CD14-positive monocyte (primary cell): ENCODE results near the gene NEK4. TPM values are rescaled to one million over a fixed set of nuclear protein-coding genes. Genes with fewer than 3 reads are reported as not detected.

ENCODE experiments used
- DNase-seq, 3 donors: peaks; one replicate each; pipeline ENCODE4 v3.0.0-alpha.2; 2011 to 2022
- H2AFZ ChIP-seq: 2 replicates; pipeline ENCODE4 v1.6.0; 2012; ENCODE audit warnings: mild to moderate bottlenecking, low read depth, low read length, inconsistent platforms; ENCODE audit not compliant: insufficient read depth, poor library complexity, severe bottlenecking
- H3K27ac ChIP-seq, 2 donors: 1 replicate in 1 of 2; 2 replicates in 1 of 2; pipeline ENCODE4 v1.5.1; 2012 to 2013; ENCODE audit warnings: low read length in 2 of 2, control low read depth in 1 of 2, inconsistent platforms in 1 of 2, low read depth in 1 of 2, mild to moderate bottlenecking in 1 of 2
- H3K27me3 ChIP-seq, 2 donors: one replicate each; pipeline versions ENCODE4 v1.6.0 to v1.6.1; 2011 to 2013; ENCODE audit warnings: low read length in 2 of 2; ENCODE audit not compliant: control insufficient read depth in 2 of 2, insufficient read depth in 2 of 2
- H3K36me3 ChIP-seq, 2 donors: replicated peaks in 1 of 2; 1 replicate in 1 of 2; 2 replicates in 1 of 2; pipeline versions ENCODE4 v1.5.1 to v1.6.1; 2012 to 2013; ENCODE audit warnings: low read length in 2 of 2, control low read depth in 1 of 2, inconsistent platforms in 1 of 2, mild to moderate bottlenecking in 1 of 2; ENCODE audit not compliant: insufficient read depth in 2 of 2, control insufficient read depth in 1 of 2
- H3K4me1 ChIP-seq, 2 donors: 1 replicate in 1 of 2; 2 replicates in 1 of 2; pipeline versions ENCODE4 v1.5.1 to v1.6.1; 2012 to 2013; ENCODE audit warnings: low read length in 2 of 2, control low read depth in 1 of 2, inconsistent platforms in 1 of 2, mild to moderate bottlenecking in 1 of 2, moderate library complexity in 1 of 2; ENCODE audit not compliant: insufficient read depth in 2 of 2, control insufficient read depth in 1 of 2
- H3K4me2 ChIP-seq: replicated peaks from 2 replicates; pipeline ENCODE3; 2012; ENCODE audit warnings: low read length, moderate library complexity, mild to moderate bottlenecking; ENCODE audit not compliant: poor library complexity, severe bottlenecking; ENCODE audit errors: extremely low read depth
- H3K4me3 ChIP-seq, 3 experiments: fragments of 200-600 bp in 1 of 3; sonication (generic) in 1 of 3; replicated peaks in 1 of 3; 1 replicate in 2 of 3; 2 replicates in 1 of 3; pipeline ENCODE4 v1.5.1; 2011 to 2013; ENCODE audit warnings: low read length in 3 of 3, mild to moderate bottlenecking in 3 of 3, control low read depth in 2 of 3, low read depth in 2 of 3, inconsistent platforms in 1 of 3, moderate library complexity in 1 of 3
- H3K79me2 ChIP-seq: 2 replicates; pipeline ENCODE4 v1.6.0; 2012; ENCODE audit warnings: mild to moderate bottlenecking, control low read depth, inconsistent platforms, low read length, moderate library complexity; ENCODE audit not compliant: insufficient read depth
- H3K9ac ChIP-seq: 2 replicates; pipeline ENCODE4 v1.6.0; 2017; ENCODE audit warnings: low read length, mild to moderate bottlenecking; ENCODE audit not compliant: insufficient read depth, poor library complexity, severe bottlenecking
- H3K9me3 ChIP-seq, 2 donors: replicated peaks in 1 of 2; 1 replicate in 1 of 2; 2 replicates in 1 of 2; pipeline versions ENCODE4 v1.5.1 to v1.6.1; 2012 to 2013; ENCODE audit warnings: low read length in 2 of 2, control low read depth in 1 of 2; ENCODE audit not compliant: control insufficient read depth in 1 of 2, insufficient read depth in 1 of 2
- H4K20me1 ChIP-seq: 2 replicates; pipeline ENCODE4 v1.6.0; 2012; ENCODE audit warnings: mild to moderate bottlenecking, low read length, control low read depth, moderate library complexity; ENCODE audit not compliant: insufficient read depth
- H3K27ac Mint-ChIP-seq, 7 donors: one replicate each; pipeline ENCODE4 v1.8.0; 2020; ENCODE audit warnings: mild to moderate bottlenecking in 7 of 7, mixed read lengths in 7 of 7, moderate library complexity in 6 of 7, inconsistent platforms in 2 of 7
- H3K27me3 Mint-ChIP-seq, 3 donors: one replicate each; pipeline ENCODE4 v1.8.0; 2021 to 2022; ENCODE audit warnings: low read depth in 3 of 3, mild to moderate bottlenecking in 3 of 3, mixed read lengths in 3 of 3, moderate library complexity in 3 of 3, inconsistent platforms in 1 of 3
- H3K36me3 Mint-ChIP-seq, 2 donors: one replicate each; pipeline ENCODE4 v1.8.0; 2020; ENCODE audit warnings: mixed read lengths in 2 of 2, inconsistent platforms in 1 of 2, mild to moderate bottlenecking in 1 of 2
- H3K4me1 Mint-ChIP-seq: one replicate; pipeline ENCODE4 v1.8.0; 2020; ENCODE audit warnings: mild to moderate bottlenecking, mixed read lengths
- H3K4me3 Mint-ChIP-seq, 2 donors: one replicate each; pipeline ENCODE4 v1.8.0; 2020; ENCODE audit warnings: mild to moderate bottlenecking in 2 of 2, mixed read lengths in 2 of 2, moderate library complexity in 1 of 2
- H3K9me3 Mint-ChIP-seq, 7 donors: one replicate each; pipeline ENCODE4 v1.8.0; 2020 to 2022; ENCODE audit warnings: mixed read lengths in 7 of 7, mild to moderate bottlenecking in 6 of 7, moderate library complexity in 6 of 7, inconsistent platforms in 2 of 7
- CTCF ChIP-seq: fragments of 200-600 bp; IDR thresholded peaks from one replicate; pipeline ENCODE4 v1.8.0; 2022; ENCODE audit warnings: antibody characterized with exemption, mild to moderate bottlenecking
- WGBS: methylation state at CpG from one replicate; pipeline ENCODE4 v1.1.5; 2013; ENCODE audit warnings: missing lambda C conversion rate; ENCODE audit not compliant: insufficient coverage; 5-methylcytosine and 5-hydroxymethylcytosine counted together
- intact Hi-C, 2 donors: fragments of 100-400 bp; cut with micrococcal nuclease; formaldehyde crosslinking; loops; one replicate each; pipeline versions ENCODE4 v1.15.0 to v1.15.1; 2023
- polyA plus RNA-seq, 3 donors: library from polyadenylated mRNA; depleted of rRNA in 1 of 3; unstranded in 2 of 3; stranded (reverse) in 1 of 3; fragments of 300-500 nt in 2 of 3; fragments of >200 nt in 1 of 3; fragmentation: Illumina TruSeq in 2 of 3; gene quantifications; 1 replicate in 2 of 3; 2 replicates in 1 of 3; pipeline ENCODE4 v1.2.3, GENCODE V29; 2012 to 2021

Gene NEK4
- polyA plus RNA-seq, 3 donors, result 13.7 to 17.5 (median 17.4) TPM

GRCh38 chr3:52794612-52795099, 23.9 kb upstream of the NEK4 start, which contains the start of gene ITIH3:
Gene ITIH3 (plus strand): TSS chr3:52794796. CDS start chr3:52794804, 8 bp downstream.
- Histone ChIP-seq H3K79me2 (no peaks in the 10 kb centered on the region), H3K4me1 (peaks cover 10 to 13% of the 10 kb centered on the region in 2 donors), H4K20me1 (no peaks in the 10 kb centered on the region), H3K4me3 (no peak within 1 kb of the TSS), H3K9ac (no peak within 1 kb of the TSS), H3K4me2 (no peak within 1 kb of the TSS), H3K27me3 (no peaks in the 10 kb centered on the region), H3K27ac (no peak within 1 kb of the TSS), H2AFZ (peak within 1 kb of the TSS; percentile 37), H3K9me3 (no peaks in the 10 kb centered on the region), H3K36me3 (no peaks in the 10 kb centered on the region)
- H3K9me3 Mint-ChIP-seq, result no peaks in the 10 kb centered on the region
- intact Hi-C loops, result no loop called here
- H3K27me3 Mint-ChIP-seq, result peaks cover 2 to 4% (median 4%) of the 10 kb centered on the region in 3 donors
- 89% methylated on average over 8 of the region's 10 CpGs for WGBS
- no peak for TF ChIP-seq CTCF
- no peak for DNase-seq
- H3K36me3 Mint-ChIP-seq, result no peaks in the 10 kb centered on the region
- peak within 1 kb of the TSS in 1 of 7 donors; percentile 73 for H3K27ac Mint-ChIP-seq
- H3K4me1 Mint-ChIP-seq, result peaks cover 11% of the 10 kb centered on the region
- no peak within 1 kb of the TSS for H3K4me3 Mint-ChIP-seq

GRCh38 chr3:52793702-52794611, 23.2 kb upstream of the NEK4 start:
- Histone ChIP-seq H2AFZ (peak overlapping the region; percentile 37), H3K9ac (no peak overlapping the region), H3K9me3 (no peaks in the 10 kb centered on the region), H3K4me1 (peaks cover 10 to 13% of the 10 kb centered on the region in 2 donors), H3K27me3 (no peaks in the 10 kb centered on the region), H3K36me3 (no peaks in the 10 kb centered on the region), H3K27ac (no peak overlapping the region), H3K4me2 (no peak overlapping the region), H4K20me1 (no peaks in the 10 kb centered on the region), H3K79me2 (no peaks in the 10 kb centered on the region), H3K4me3 (no peak overlapping the region)
- TF ChIP-seq CTCF, result no peak
- DNase-seq, result no peak
- intact Hi-C loops, result no loop called here
- Mint-ChIP-seq H3K9me3 (no peaks in the 10 kb centered on the region), H3K36me3 (no peaks in the 10 kb centered on the region), H3K4me1 (peaks cover 11% of the 10 kb centered on the region), H3K27ac (peak overlapping the region in 2 of 7 donors; percentile 9 to 73), H3K27me3 (peaks cover 4 to 7% (median 5%) of the 10 kb centered on the region in 3 donors), H3K4me3 (no peak overlapping the region)
- WGBS, result 81% methylated on average over 8 of the region's 9 CpGs
